Mesothelial cell of epicardium (in vitro differentiated cells): ENCODE measurements around the gene ULK2. TPM values are rescaled to one million over a fixed set of nuclear protein-coding genes. Genes with fewer than 3 reads are reported as not detected.

Source experiments
- DNase-seq, 2 experiments: peaks; one replicate each; pipeline ENCODE4 v3.0.0; 2021; ENCODE audit warnings: low spot score in 2 of 2; ENCODE audit not compliant: unreplicated experiment in 2 of 2
- H3K27ac Mint-ChIP-seq: 2 replicates; pipeline ENCODE4 v1.8.0; 2021; ENCODE audit warnings: mixed read lengths
- H3K27me3 Mint-ChIP-seq: 2 replicates; pipeline ENCODE4 v1.8.0; 2021; ENCODE audit warnings: low read depth, mixed read lengths
- H3K36me3 Mint-ChIP-seq: 2 replicates; pipeline ENCODE4 v1.8.0; 2021; ENCODE audit warnings: mixed read lengths
- H3K4me1 Mint-ChIP-seq: 2 replicates; pipeline ENCODE4 v1.8.0; 2021; ENCODE audit warnings: mixed read lengths
- H3K4me3 Mint-ChIP-seq: 2 replicates; pipeline ENCODE4 v1.8.0; 2021; ENCODE audit warnings: mild to moderate bottlenecking, moderate library complexity, mixed read lengths
- H3K9me3 Mint-ChIP-seq: 2 replicates; pipeline ENCODE4 v1.8.0; 2021; ENCODE audit warnings: mixed read lengths
- CTCF ChIP-seq: fragments of 200-600 bp; sonication (generic); IDR thresholded peaks from one replicate; pipeline ENCODE4 v1.5.0; 2021; ENCODE audit warnings: antibody characterized with exemption; ENCODE audit not compliant: unreplicated experiment
- total RNA-seq: library from RNA; stranded (reverse); gene quantifications from 3 replicates; pipeline ENCODE4 v1.2.1, GENCODE V29; 2021

Gene ULK2
- total RNA-seq, 1 donor from 2014 or later = 38.7 TPM

- H3K4me3 Mint-ChIP-seq = no peak overlapping the region
- TF ChIP-seq CTCF = no peak
- no peaks in the 10 kb centered on the region for H3K27me3 Mint-ChIP-seq
- H3K36me3 Mint-ChIP-seq = peaks cover 43% of the 10 kb centered on the region
- no peak for DNase-seq
- no peaks in the 10 kb centered on the region for H3K4me1 Mint-ChIP-seq
- H3K27ac Mint-ChIP-seq = no peak overlapping the region
- no peaks in the 10 kb centered on the region for H3K9me3 Mint-ChIP-seq
These were observed 37.2 kb upstream of the ULK2 start for GRCh38 chr17:19904924-19905323.

- no peaks in the 10 kb centered on the region for H3K4me1 Mint-ChIP-seq
- DNase-seq = no peak
- H3K27me3 Mint-ChIP-seq = no peaks in the 10 kb centered on the region
These were observed 36.7 kb upstream of the ULK2 start for GRCh38 chr17:19904412-19904811.

GRCh38 chr17:19900809-19901208 is 33.1 kb upstream of the ULK2 start:
- H3K36me3 Mint-ChIP-seq = peaks cover 20% of the 10 kb centered on the region
- no peak for TF ChIP-seq CTCF
- H3K27me3 Mint-ChIP-seq = no peaks in the 10 kb centered on the region
- H3K4me3 Mint-ChIP-seq = no peak overlapping the region
- H3K4me1 Mint-ChIP-seq = peaks cover 13% of the 10 kb centered on the region
- no peaks in the 10 kb centered on the region for H3K9me3 Mint-ChIP-seq
- no peak overlapping the region for H3K27ac Mint-ChIP-seq
- no peak for DNase-seq

More at GRCh38 chr17:19904412-19904811, 36.7 kb upstream of the ULK2 start:
- no peak overlapping the region for H3K27ac Mint-ChIP-seq
- peaks cover 40% of the 10 kb centered on the region for H3K36me3 Mint-ChIP-seq
- TF ChIP-seq CTCF = no peak
- H3K9me3 Mint-ChIP-seq = no peaks in the 10 kb centered on the region
- no peak overlapping the region for H3K4me3 Mint-ChIP-seq

- no peak for TF ChIP-seq CTCF
- Mint-ChIP-seq H3K4me3 (no peak overlapping the region), H3K9me3 (no peaks in the 10 kb centered on the region), H3K27ac (peak overlapping the region; percentile 19), H3K4me1 (peaks cover 13% of the 10 kb centered on the region), H3K27me3 (no peaks in the 10 kb centered on the region), H3K36me3 (peaks cover 8% of the 10 kb centered on the region)
- DNase-seq = no peak
These were observed 30.2 kb upstream of the ULK2 start for GRCh38 chr17:19897903-19898302.

GRCh38 chr17:19897090-19897837 is 29.5 kb upstream of the ULK2 start:
- Mint-ChIP-seq H3K27ac (peak overlapping the region; percentile 34), H3K9me3 (no peaks in the 10 kb centered on the region), H3K4me1 (peaks cover 13% of the 10 kb centered on the region), H3K36me3 (peaks cover 8% of the 10 kb centered on the region), H3K27me3 (no peaks in the 10 kb centered on the region), H3K4me3 (no peak overlapping the region)
- TF ChIP-seq CTCF = no peak
- DNase-seq = no peak
